GM10248 (cell line): Measurements from ENCODE around the gene DOCK11.
"Not testable (repeated sequence)": the region's sequence is repeated elsewhere in the genome, so short reads cannot be mapped to it uniquely, and the experiment has no call there.

Source experiments
- CTCF ChIA-PET: fragments of 300-600 bp; sonication (Branson Sonifier 250); formaldehyde crosslinking; extraction: SDS; loops from one replicate; lab custom pipeline; 2021; ENCODE audit warnings: antibody characterized with exemption; lab: Yijun Ruan, JAX
- POLR2A ChIA-PET: fragments of 350-650 bp; sonication (Branson Sonifier 250); formaldehyde crosslinking; extraction: SDS; loops from one replicate; lab custom pipeline; 2020; ENCODE audit warnings: antibody characterized with exemption; lab: Yijun Ruan, JAX
- DNase-seq: peaks from one replicate; pipeline ENCODE4 v3.0.0; 2012; ENCODE audit errors: extremely low spot score
- TF ChIP-seq, protein P1 (sequence below): IDR thresholded peaks from 2 replicates; pipeline ENCODE4 v1.5.1; 2012; ENCODE audit warnings: mild to moderate bottlenecking, low read depth; ENCODE audit errors: extremely low read depth, missing control alignments, control extremely low read depth

Gene DOCK11

DNA sequence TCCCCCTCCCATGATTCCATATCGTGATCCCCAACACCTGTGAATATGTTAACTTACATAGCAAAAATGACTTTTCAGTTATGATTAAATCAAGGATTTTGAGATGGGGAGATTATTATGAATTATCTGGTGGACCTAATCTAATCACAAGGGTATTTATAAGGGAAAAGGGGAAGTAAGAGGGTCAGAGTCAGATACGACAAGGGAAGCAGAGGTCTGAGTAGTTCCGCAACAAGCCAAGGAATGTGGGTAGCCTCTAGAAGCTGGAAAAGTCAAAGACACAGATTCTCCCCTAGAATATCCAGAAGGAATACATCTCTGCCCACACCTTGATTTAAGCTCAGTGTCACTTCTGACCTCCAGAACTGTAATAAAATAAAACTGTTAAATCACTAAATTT lies 230.8 kb downstream of the DOCK11 start:
- TF ChIP-seq, protein P1, sequence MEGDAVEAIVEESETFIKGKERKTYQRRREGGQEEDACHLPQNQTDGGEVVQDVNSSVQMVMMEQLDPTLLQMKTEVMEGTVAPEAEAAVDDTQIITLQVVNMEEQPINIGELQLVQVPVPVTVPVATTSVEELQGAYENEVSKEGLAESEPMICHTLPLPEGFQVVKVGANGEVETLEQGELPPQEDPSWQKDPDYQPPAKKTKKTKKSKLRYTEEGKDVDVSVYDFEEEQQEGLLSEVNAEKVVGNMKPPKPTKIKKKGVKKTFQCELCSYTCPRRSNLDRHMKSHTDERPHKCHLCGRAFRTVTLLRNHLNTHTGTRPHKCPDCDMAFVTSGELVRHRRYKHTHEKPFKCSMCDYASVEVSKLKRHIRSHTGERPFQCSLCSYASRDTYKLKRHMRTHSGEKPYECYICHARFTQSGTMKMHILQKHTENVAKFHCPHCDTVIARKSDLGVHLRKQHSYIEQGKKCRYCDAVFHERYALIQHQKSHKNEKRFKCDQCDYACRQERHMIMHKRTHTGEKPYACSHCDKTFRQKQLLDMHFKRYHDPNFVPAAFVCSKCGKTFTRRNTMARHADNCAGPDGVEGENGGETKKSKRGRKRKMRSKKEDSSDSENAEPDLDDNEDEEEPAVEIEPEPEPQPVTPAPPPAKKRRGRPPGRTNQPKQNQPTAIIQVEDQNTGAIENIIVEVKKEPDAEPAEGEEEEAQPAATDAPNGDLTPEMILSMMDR: no peak
- ChIA-PET POLR2A (no interaction called here), CTCF (interaction anchor here (2.2 kb wide), 1 partner anchor 124 kb away, joined by 6 read pairs; no protein-coding TSS in a partner anchor)
- no peak for DNase-seq

DNA sequence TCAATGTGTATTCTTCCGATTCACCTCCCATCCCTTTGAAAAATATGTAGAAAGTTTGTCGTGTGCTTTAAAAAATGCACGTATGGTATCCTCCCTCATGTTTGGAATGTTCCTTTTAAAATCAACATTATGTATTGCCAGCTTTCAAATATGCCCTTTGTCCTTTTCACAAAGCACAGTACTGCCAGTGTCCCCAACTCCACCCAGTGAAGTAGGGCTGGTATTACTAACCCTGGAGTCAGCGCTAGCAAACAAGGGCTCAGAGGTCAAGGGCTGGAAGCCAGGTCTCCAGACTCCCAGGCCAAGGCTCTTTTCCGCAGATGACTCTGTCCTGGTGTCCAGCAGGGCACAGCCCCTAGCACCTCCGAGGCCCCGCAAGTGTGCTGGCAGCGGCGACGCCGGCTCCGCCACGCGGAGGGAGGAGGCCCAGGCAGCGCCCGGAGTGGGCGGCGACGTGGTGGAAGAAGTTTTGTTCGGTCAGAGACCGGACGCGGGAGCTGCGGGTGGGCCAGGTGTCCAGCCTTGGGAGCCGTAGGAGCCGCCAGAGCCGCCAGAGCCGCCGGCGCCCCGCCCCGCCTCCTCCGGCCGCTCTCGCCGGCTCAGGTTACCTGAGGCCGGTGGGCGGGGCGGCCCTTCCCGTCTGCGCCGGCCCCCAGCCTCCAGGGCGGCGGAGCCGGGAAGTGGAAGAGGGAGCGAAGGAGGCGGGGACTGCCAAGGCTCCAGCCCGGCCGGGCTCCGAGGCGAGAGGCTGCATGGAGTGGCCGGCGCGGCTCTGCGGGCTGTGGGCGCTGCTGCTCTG lies 231.5 kb downstream of the DOCK11 start, which contains the start of gene IL13RA1:
IL13RA1 (plus strand) TSS at position 720 of the 799 bp plus-strand sequence; CDS start at position 753, 33 bp downstream.
- POLR2A ChIA-PET: no interaction called here
- CTCF ChIA-PET: interaction anchor here (2.2 kb wide), 1 partner anchor 125 kb away, joined by 6 read pairs; no protein-coding TSS in a partner anchor
- TF ChIP-seq, protein P1: no peak
- peak; percentile 55 for DNase-seq

DNA sequence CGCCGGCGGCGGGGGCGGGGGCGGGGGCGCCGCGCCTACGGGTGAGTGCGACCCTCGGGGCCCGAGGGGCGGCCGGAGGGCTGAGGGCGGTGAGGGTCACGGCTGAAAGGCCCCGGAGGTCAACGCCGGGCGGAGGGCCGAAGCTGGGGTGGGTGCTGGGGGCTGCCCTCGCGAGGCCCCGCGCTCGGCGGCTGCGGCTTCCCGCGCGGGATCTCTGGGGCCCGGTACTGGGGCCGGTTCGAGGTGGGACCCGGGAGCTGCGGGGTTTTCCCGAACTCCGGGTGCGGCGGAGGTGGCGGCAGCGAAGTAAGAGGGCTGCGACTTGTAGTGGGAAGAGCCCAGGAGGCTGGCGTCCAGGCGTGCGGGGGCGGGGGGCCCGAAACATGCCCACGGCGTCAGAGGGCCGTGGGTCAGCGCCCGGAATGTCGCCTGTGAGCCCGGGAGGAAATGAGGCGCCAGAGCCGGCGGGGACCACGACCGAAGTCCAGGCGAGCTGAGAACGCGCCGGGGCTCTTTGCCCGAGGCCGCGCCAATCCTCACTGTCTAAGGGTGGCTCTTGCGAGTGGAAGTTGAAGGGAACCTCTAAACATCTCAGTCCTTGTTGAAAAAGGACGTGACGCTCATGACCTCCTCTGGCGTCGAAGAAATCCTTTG lies 232.2 kb downstream of the DOCK11 start:
- TF ChIP-seq, protein P1: no peak
- POLR2A ChIA-PET: no interaction called here
- CTCF ChIA-PET: interaction anchor here (2.2 kb wide), 1 partner anchor 126 kb away, joined by 6 read pairs; no protein-coding TSS in a partner anchor
- DNase-seq: no peak

DNA sequence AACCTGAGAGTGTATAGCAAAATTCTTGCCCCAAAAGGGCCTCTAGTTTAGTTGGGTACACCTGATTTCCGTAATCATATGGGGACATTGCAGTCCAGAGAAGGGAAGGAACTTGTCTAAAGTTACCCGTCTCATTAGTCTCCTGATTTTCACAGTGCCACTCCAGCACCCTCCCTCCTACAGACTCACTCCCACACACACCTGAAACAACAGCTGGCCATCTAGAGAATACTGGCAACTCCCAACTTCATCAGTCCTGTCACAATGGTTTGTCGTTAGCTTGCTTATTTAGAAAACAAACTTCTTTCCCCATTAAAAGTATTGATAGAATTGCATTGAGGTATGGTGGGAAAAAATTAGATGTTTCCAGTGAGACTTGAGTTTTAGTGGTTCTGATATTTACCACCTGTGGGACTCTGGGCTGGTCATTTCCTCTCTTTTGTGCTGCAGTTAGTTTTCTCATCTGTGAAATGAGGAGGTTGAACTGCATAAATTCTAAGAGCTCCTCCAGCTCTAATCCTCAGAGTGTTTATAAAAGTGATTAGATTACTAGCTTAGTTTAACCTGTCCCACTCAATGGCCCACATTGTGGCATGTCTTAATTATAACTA lies 233.5 kb downstream of the DOCK11 start:
- POLR2A ChIA-PET: no interaction called here
- TF ChIP-seq, protein P1: no peak
- no peak for DNase-seq
- CTCF ChIA-PET: no interaction called here

DNA sequence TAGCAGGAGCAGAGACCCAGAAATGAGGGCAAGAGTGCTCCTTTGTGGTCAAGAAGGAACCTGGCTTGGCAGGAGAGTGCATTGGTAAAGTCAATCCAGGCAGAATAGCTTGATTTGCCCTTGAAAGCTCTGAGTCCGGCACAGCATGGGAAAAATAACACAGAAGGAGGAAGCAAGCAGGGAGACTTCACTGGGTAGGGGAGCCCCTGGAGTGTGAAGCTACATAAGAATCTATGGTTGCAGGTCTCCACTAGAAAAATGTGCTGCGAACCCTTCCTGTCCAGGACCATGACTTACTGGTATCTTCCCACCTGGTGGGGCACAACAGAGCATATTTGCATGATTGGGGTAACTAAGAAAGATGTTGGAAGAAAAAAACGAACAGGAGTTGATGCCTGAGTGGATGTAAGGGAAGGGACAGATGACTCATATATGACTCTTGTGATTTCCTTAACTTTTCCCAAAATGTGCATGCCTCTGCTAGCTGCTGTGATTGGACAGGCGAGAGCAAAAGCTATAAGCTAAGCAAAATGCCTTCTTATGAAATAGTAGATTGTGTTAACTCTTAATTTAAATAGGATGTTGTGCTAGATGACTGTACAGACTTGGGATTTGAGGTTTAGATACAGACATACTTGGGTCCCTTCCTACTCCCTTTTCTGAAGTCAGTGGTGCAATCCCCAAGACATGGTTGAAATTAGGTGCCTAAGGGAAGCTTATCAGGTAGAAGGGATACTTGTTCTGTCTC lies 235.1 kb downstream of the DOCK11 start:
- TF ChIP-seq, protein P1: no peak
- ChIA-PET POLR2A (no interaction called here), CTCF (interaction anchor here (1.1 to 1.9 kb wide), 2 partner anchors 22 to 77 kb away, joined by 5 to 6 read pairs; no protein-coding TSS in a partner anchor)
- no peak for DNase-seq

DNA sequence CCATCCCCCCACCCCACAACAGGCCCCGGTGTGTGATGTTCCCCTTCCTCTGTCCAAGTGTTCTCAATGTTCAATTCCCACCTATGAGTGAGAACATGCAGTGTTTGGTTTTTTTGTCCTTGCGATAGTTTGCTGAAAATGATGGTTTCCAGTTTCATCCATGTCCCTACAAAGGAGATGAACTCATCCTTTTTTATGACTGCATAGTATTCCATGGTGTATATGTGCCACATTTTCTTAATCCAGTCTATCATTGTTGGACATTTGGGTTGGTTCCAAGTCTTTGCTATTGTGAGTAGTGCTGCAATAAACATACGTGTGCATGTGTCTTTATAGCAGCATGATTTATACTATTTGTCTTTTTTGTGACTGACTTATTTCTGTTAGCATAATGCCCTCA lies 236.9 kb downstream of the DOCK11 start:
- CTCF ChIA-PET, DNase-seq, POLR2A ChIA-PET: not testable (repeated sequence)
